HUES6 (cell line): Measurements from ENCODE around the gene COPRS.
A peak's percentile ranks its signal among the peaks of the same experiment; 100 is the strongest.

ENCODE experiments used
- H3K27ac ChIP-seq: 2 replicates; pipeline ENCODE4 v1.7.0; 2013; ENCODE audit warnings: low read depth, mild to moderate bottlenecking, low read length, inconsistent platforms
- H3K27me3 ChIP-seq: 2 replicates; pipeline ENCODE4 v1.6.1; 2013; ENCODE audit warnings: low read length; ENCODE audit not compliant: control insufficient read depth, insufficient read depth
- H3K36me3 ChIP-seq: 2 replicates; pipeline ENCODE4 v1.6.1; 2013; ENCODE audit warnings: low read length; ENCODE audit not compliant: control insufficient read depth, insufficient read depth
- H3K4me1 ChIP-seq: 2 replicates; pipeline ENCODE4 v1.6.1; 2013; ENCODE audit warnings: low read length; ENCODE audit not compliant: control insufficient read depth, insufficient read depth
- H3K4me3 ChIP-seq: 2 replicates; pipeline ENCODE4 v1.5.1; 2013; ENCODE audit warnings: low read depth, low read length
- H3K9ac ChIP-seq: one replicate; pipeline ENCODE4 v1.6.1; 2013; ENCODE audit warnings: mild to moderate bottlenecking, low read length
- H3K9me3 ChIP-seq: 2 replicates; pipeline ENCODE4 v1.6.1; 2013; ENCODE audit warnings: low read depth, low read length; ENCODE audit not compliant: control insufficient read depth, insufficient read depth

The COPRS gene

DNA sequence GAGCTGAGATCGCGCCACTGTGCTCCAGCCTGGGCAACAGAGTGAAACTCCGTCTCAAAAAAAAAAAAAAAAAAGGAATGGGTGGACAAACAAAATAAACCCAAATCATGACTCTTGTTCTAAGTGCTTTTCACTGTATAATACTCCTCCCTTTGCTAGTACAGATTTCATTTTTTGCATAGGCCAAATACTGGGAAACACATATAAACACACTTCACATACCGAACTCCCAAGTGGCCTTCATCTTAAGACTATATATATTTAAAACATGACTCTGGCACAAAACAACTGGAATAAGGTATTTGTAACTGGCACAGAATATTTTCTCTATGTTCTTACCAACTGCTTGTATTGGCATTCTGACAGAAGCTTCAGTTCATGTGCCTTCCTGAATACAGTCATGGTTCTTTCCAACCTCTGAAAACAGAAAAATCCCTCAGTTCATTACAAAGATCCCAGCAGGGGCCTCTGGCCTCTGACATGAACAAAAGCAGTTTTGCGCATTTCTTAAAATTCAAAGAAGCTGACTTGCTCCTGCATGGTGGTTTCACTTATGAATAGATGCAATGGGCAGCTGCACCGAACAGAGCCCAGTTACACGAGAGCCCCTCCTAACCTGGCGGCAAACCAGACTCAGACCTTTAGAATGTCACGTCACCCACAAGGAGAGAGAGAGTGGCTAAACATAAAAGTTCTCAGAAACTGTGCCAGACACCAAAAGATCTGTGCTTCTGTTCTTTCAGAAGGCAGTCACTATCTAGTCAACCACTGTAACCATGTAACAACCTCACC, 19.1 kb upstream of the COPRS start:
- Histone ChIP-seq H3K27me3 (no peaks in the 10 kb centered on the region), H3K36me3 (peaks cover 89% of the 10 kb centered on the region), H3K27ac (no peak overlapping the region), H3K9ac (no peak overlapping the region), H3K9me3 (no peaks in the 10 kb centered on the region), H3K4me1 (no peaks in the 10 kb centered on the region), H3K4me3 (no peak overlapping the region)

DNA sequence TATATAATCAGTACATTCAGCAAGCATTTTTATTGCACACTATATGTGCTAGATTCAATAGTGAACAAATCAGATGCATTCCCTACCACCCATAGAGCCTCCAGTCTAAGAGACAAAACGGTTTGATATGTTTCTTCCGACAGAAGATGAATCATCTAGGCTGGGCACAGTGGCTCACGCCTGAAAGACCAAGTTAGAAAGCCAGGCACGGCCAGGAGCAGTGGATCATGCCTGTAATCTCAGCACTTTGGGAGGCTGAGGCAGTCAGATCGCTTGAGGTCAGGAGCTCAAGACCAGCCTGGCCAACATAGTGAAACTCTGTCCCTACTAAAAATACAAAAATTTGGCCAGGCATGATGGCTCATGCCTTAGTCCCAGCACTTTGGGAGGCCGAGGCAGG, 18.3 kb upstream of the COPRS start:
- Histone ChIP-seq H3K27me3 (no peaks in the 10 kb centered on the region), H3K27ac (no peak overlapping the region), H3K9me3 (no peaks in the 10 kb centered on the region), H3K4me1 (no peaks in the 10 kb centered on the region), H3K4me3 (no peak overlapping the region), H3K9ac (no peak overlapping the region), H3K36me3 (peaks cover 91% of the 10 kb centered on the region)

DNA sequence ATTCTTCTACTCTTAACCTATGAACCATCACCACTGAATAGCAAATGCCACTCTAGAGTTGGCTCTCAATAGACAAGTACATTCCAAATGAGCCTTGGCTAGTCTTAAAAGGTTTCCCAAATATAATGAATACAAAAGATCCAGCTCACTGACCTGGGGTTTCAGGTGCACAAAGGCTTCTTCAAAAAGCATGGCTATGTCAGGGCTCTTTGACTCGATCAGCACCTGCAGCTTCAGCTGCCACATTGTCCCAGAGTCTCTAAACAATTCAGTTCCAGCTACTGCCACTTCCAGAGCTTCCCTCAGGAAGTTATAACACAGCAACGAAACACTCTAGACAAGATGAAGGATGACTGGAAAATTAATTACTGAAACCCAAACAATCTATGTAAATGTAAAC, 16.0 kb upstream of the COPRS start:
- no peaks in the 10 kb centered on the region for H3K27me3 ChIP-seq
- peaks cover 91% of the 10 kb centered on the region for H3K36me3 ChIP-seq

DNA sequence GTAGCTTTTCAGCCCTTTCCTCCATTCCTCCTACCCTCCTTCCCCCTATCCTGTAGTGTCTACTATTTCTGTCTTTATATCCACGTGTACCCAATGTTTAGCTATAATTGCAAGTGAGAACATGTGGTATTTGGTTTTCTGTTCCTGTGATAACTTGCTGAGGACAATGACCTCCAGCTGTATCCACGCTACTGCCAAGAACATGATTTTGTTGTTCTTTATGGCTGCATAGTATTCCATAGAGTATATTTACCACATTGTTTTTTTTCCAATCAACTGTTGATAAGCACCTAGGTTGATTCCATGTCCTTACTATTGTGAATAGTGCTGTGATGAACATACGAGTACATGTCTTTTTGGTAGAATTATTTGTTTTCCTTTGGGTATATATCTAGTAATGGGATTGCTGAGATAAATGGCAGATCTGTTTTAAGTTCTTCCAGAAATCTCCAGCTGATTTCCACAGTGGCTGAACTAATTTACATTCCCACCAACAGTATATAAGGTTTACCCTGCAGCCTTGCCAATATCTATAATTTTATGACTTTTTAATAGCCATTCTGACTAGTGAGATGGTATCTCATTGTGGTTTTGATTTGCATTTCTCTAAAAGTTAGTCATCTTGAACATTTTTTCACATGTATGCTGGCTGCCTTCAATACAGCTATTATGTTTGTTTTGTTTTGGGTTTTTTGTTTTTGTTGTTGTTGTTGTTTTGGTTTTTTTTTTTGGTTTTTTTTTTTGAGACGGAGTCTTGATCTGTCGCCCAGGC, 10.9 kb upstream of the COPRS start:
- Histone ChIP-seq H3K36me3 (peaks cover 90% of the 10 kb centered on the region), H3K4me1 (no peaks in the 10 kb centered on the region), H3K9me3 (no peaks in the 10 kb centered on the region), H3K4me3 (no peak overlapping the region), H3K27me3 (no peaks in the 10 kb centered on the region), H3K9ac (no peak overlapping the region), H3K27ac (no peak overlapping the region)

More for the DNA sequence above, 16.0 kb upstream of the COPRS start:
- no peak overlapping the region for H3K27ac ChIP-seq
- H3K9ac ChIP-seq, result no peak overlapping the region
- no peaks in the 10 kb centered on the region for H3K4me1 ChIP-seq
- H3K9me3 ChIP-seq, result no peaks in the 10 kb centered on the region
- no peak overlapping the region for H3K4me3 ChIP-seq

DNA sequence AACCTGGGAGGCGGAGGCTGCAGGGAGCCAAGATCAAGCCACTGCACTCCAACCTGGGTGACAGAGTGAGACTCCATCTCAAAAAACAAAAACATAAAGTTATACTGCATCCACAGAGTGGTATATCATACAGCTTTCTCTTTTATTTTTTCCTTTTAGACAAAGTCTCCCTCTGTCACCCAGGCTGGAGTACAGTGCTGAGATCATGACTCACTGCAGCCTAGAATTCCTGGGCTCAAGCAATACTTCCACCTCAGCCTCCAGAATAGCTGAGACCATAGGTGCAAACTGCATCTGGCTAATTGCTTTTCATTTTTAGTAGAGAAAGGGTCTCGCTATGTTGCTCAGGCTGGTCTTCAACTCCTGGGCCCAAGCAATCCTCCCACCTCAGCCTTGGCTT, 10.0 kb upstream of the COPRS start:
- Histone ChIP-seq H3K36me3 (peaks cover 92% of the 10 kb centered on the region), H3K9ac (no peak overlapping the region), H3K27ac (no peak overlapping the region), H3K4me3 (no peak overlapping the region), H3K9me3 (no peaks in the 10 kb centered on the region), H3K4me1 (no peaks in the 10 kb centered on the region), H3K27me3 (no peaks in the 10 kb centered on the region)

DNA sequence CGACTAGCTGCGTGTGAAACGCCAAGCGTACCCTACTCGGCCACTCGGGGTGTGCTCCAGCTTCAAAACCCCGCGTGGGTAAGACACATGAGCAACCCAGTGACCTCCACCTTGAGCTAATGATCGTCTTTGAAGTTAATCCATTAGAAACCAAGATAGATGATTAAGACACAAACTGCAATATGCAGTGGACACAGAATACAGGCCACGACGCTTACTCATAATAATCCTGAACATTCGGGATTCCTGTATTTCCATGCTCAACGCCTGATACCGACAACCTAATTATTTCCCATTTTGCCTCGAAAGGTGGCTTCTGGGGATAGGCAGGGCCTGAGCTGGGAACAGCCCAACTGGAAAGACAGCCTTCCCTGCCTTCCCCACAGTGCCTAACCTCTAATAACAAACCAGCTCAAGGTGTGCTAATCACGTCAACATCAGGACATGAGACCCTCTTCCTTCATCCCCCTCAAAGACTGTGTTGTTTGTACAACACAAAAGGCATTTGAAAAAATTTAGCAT, 504 bp upstream of the COPRS start:
- peak overlapping the region; percentile 57 for H3K9ac ChIP-seq
- H3K4me3 ChIP-seq, result peak overlapping the region; percentile 76
- peaks cover 12% of the 10 kb centered on the region for H3K4me1 ChIP-seq
- no peak overlapping the region for H3K27ac ChIP-seq
- no peaks in the 10 kb centered on the region for H3K9me3 ChIP-seq
- peaks cover 33% of the 10 kb centered on the region for H3K36me3 ChIP-seq
- H3K27me3 ChIP-seq, result peaks cover 5% of the 10 kb centered on the region

DNA sequence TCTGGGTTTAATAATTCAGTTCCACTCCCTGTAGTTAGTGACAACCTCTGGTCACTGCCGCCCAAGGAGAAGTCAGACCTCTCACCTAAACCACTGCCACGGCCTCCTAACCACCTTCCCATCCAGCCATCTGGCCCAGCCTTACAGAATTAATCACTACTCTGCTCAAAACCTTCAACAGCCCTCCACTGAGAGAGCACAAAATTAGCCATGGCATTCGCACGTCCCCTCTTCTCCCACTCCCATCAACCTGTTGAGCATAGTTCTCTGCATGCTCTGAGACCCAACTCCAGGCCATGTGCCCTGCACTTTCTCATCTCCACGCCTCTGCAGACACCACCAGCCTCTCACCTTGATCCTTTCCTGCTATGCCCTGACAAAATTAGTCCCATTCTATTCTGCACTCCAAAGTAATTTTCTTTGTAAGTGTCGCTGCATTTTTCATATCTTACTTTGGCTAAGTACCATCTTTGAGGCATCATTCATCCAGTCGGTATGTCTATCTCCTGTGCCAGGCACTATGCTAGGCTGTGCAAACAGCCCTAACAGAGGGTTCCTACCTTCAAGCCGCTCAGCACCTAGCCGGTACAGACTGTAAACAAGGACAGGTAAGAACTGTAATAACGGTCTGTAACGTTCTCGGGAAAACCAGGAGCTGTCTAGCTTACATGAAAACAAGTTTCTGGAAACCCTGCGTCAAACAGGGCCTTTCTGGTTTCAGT, 963 bp downstream of the COPRS start:
- H3K4me1 ChIP-seq, result peaks cover 12% of the 10 kb centered on the region
- H3K4me3 ChIP-seq, result peak overlapping the region; percentile 87
- H3K9me3 ChIP-seq, result no peaks in the 10 kb centered on the region
- peaks cover 21% of the 10 kb centered on the region for H3K36me3 ChIP-seq
- H3K9ac ChIP-seq, result peak overlapping the region; percentile 82
- no peak overlapping the region for H3K27ac ChIP-seq
- H3K27me3 ChIP-seq, result peaks cover 5% of the 10 kb centered on the region

DNA sequence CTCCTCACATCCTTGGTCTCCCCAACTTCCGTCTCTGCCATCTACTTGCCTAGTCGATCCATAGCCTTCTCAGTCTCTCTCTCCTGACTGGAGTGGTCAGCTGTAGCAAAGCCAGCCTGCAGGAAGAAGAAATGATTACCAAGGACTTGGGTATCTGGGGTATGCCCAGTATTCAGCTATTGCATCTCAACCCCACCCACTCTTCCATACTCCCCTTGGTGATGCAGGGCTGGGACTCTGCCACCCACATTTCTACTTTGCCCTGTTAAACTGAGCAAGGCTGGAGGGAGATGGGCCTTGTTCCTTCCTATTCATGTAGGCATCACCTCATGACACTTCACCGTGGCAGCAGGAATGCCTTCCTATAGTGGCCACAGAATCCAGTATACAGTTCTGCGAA, 2.3 kb downstream of the COPRS start:
- Histone ChIP-seq H3K4me3 (no peak overlapping the region), H3K27ac (no peak overlapping the region), H3K9me3 (no peaks in the 10 kb centered on the region), H3K36me3 (peaks cover 24% of the 10 kb centered on the region), H3K4me1 (peaks cover 12% of the 10 kb centered on the region), H3K27me3 (peaks cover 5% of the 10 kb centered on the region), H3K9ac (no peak overlapping the region)

DNA sequence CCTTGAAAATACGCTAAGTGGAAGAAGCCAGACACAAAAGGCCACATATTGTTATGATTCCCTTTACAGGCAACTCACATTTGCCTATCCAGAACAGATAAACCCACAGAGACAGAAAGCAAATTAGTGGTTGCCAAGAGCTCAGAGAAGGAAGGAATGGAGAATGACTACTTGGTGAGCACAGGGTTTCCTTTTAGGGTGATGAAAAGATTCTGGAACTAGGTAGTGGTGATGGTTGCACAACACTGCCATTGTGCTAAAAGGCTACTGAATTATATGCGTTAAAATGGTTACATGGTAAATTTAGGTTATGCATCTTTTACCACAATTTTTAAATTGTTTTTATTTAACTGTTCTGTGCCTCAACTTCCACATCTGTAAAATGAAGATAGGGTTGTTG, 4.4 kb downstream of the COPRS start:
- H3K36me3 ChIP-seq, result peaks cover 24% of the 10 kb centered on the region
- peaks cover 10% of the 10 kb centered on the region for H3K4me1 ChIP-seq
- H3K4me3 ChIP-seq, result no peak overlapping the region
- no peak overlapping the region for H3K27ac ChIP-seq
- peaks cover 5% of the 10 kb centered on the region for H3K27me3 ChIP-seq
- no peaks in the 10 kb centered on the region for H3K9me3 ChIP-seq
- H3K9ac ChIP-seq, result no peak overlapping the region

DNA sequence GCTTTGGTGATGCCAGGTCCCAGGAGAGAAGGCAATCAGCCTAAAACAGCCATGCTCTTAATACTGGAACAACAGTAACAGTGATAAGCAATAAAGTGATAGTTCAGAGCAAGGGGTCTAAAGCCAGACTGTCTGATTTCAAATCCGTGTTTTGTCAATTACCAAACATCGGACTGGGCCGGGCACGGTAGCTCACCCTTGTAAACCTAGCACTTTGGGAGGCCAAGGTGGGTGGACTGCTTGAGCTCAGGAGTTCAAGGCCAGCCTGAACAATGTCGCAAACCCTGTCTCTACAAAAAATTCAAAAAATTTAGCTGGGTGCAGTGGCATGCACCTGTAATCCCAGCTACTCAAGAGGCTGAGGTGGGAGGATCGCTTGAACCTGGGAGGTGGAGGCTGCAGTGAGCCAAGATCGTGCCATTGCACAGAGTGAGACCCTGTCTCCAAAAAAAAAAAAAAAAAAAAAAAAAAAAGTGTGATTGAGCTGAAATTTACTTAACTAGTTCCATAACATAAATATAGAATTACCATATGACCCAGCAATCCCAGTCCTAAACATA, 5.1 kb downstream of the COPRS start:
- no peak overlapping the region for H3K9ac ChIP-seq
- H3K27me3 ChIP-seq, result peaks cover 5% of the 10 kb centered on the region
- peaks cover 24% of the 10 kb centered on the region for H3K36me3 ChIP-seq
- H3K4me3 ChIP-seq, result no peak overlapping the region
- no peaks in the 10 kb centered on the region for H3K9me3 ChIP-seq
- peaks cover 7% of the 10 kb centered on the region; the same call in 1 of the 2 replicates for H3K4me1 ChIP-seq
- no peak overlapping the region for H3K27ac ChIP-seq
